SK-N-MC (cell line): ENCODE data around the gene EEF2K.

ENCODE experiments used
- EZH2 ChIP-seq: fragments of 200-600 bp; sonication (generic); IDR thresholded peaks from one replicate; pipeline ENCODE4 v1.6.1; 2017; ENCODE audit warnings: antibody characterized with exemption
- POLR2AphosphoS5 ChIP-seq: IDR thresholded peaks from 2 replicates; pipeline ENCODE4 v1.6.1; 2012; ENCODE audit warnings: mild to moderate bottlenecking, low read depth, low read length, borderline replicate concordance

DNA sequence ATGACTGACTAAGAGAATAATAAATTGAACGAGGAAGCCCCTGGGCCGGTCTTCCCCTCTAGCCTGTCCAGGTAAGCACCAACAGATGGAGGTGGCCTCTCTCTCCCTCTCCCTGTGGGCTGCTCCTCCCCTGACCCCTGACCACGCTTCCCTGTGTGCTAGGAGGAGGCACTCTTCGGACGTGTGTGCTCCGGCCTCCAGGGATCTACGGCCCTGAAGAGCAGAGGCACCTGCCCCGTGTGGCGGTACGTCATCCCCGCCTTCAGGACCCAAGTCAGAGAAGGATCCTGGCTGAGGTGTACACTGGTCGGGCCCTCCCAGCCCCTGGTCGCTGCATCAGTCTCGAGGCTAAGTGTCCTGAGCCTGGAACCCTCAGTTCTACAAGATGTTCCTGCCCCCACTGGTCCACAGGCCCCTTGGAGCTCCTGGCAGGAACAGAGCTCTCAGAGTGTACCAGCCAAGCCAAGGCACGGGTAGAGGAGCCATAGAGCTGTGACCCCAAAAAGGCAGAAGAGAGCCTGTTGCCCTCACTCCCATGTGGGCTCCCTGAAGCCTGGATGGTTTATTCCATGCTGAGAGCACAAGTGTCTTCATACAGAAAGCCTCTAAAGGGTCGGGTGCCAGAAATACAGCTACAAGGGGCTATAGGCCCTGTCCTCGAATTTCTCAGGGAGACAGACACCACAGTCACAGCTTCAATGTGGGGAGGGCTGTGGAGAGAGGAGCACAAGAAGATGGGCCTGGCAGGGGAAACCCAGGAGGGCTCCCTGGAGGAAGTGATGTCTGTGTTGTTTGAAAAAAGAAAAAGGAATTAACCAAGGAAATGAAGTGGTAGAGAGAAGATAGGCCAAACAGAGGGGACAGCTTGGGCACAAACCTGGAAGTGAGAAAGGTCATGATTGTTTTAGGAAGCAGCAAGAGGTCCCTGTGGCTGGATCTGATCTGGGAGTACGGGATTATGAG, 27.8 kb upstream of the EEF2K start:
- no peak for TF ChIP-seq POLR2AphosphoS5
- no peak for TF ChIP-seq EZH2
